GM12864 (cell line): Measurements from ENCODE around the gene HSP90AB1.

Experiments used
- DNase-seq: peaks from one replicate; pipeline ENCODE4 v3.0.0-alpha.2; 2011; ENCODE audit warnings: low read depth
- H3K4me3 ChIP-seq: 2 replicates; pipeline ENCODE4 v1.5.1; 2011; ENCODE audit warnings: mild to moderate bottlenecking, low read depth, low read length, control low read depth
- TF ChIP-seq, protein P1 (sequence below): IDR thresholded peaks from 2 replicates; pipeline ENCODE4 v1.5.1; 2011; ENCODE audit warnings: low read depth, mild to moderate bottlenecking, moderate library complexity, low read length, control low read depth, inconsistent platforms; ENCODE audit errors: missing control alignments

Gene HSP90AB1

DNA sequence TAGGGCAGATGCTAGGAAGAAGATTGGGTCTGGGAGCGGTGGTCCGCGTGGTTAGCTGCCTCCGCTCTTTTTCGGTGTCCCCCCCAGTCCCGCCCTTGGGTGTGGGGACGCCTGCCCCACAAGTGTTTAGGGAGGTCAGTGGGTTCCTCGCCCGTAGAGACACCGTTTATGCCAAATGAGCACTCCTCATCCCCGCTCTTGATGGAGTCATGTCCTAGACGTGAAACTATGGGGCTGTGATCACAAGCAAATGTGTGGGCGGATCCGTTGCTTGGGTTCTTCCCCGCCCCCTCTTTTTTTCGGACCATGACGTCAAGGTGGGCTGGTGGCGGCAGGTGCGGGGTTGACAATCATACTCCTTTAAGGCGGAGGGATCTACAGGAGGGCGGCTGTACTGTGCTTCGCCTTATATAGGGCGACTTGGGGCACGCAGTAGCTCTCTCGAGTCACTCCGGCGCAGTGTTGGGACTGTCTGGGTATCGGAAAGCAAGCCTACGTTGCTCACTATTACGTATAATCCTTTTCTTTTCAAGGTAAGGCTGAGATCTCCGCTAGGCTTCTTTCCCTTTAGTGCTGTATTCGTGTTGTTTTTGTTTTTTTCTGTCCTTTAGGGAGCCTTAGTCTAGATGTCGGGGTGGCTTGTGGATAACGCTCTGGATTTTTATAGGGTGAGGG is at the start of gene HSP90AB1:
Gene HSP90AB1 (plus strand): TSS at position 439 of the 675 bp plus-strand sequence. CDS start 1,529 bp downstream, outside the sequence.
- DNase-seq = peak; percentile 99
- TF ChIP-seq, protein P1, sequence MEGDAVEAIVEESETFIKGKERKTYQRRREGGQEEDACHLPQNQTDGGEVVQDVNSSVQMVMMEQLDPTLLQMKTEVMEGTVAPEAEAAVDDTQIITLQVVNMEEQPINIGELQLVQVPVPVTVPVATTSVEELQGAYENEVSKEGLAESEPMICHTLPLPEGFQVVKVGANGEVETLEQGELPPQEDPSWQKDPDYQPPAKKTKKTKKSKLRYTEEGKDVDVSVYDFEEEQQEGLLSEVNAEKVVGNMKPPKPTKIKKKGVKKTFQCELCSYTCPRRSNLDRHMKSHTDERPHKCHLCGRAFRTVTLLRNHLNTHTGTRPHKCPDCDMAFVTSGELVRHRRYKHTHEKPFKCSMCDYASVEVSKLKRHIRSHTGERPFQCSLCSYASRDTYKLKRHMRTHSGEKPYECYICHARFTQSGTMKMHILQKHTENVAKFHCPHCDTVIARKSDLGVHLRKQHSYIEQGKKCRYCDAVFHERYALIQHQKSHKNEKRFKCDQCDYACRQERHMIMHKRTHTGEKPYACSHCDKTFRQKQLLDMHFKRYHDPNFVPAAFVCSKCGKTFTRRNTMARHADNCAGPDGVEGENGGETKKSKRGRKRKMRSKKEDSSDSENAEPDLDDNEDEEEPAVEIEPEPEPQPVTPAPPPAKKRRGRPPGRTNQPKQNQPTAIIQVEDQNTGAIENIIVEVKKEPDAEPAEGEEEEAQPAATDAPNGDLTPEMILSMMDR = no peak
- peak within 1 kb of the TSS; percentile 92 for H3K4me3 ChIP-seq

DNA sequence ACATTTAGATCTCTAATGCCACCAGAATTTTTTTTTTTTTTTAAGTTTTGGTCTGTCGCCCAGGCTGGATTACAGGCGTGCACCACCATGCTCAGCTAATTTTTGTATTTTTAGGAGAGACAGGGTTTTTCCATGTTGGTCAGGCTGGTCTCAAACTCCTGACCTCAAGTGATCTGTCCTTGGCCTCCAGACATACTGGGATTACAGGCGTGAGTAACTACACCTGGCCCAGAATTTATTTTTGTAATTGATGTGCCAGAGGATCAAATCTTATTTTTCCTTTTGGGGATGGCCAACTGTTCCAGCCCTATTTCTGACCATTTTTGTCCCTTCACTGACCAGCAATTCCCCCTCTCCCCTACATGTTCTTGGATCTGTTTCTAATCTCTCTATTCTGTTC is 48.2 kb upstream of the HSP90AB1 start:
- TF ChIP-seq, protein P1 = no peak
- H3K4me3 ChIP-seq = no peak overlapping the region
- no peak for DNase-seq

DNA sequence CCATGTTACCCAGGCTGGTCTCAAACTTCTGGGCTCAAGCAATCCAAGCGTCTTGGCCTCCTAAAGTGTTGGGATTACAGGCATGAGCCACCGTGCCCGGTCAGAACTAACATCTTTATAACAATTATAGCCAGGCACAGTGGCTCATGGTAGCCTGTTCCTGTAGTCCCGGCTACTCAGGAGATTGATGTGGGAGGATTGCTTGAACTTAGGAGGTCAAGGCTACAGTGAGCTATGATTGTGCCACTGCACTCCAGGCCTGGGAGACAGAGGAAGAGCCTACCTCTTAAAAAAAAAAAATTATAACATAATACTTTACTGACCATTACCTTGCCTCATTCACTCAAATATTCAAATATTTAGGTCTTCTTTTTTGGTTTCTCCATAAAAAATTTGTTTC is 47.0 kb upstream of the HSP90AB1 start:
- H3K4me3 ChIP-seq = no peak overlapping the region
- TF ChIP-seq, protein P1 = no peak
- DNase-seq = no peak

GRCh38 chr6:44201200-44201599 is 45.7 kb upstream of the HSP90AB1 start:
- H3K4me3 ChIP-seq = no peak overlapping the region
- TF ChIP-seq, protein P1 = no peak
- DNase-seq = no peak

- TF ChIP-seq, protein P1 = no peak
- no peak overlapping the region for H3K4me3 ChIP-seq
- no peak for DNase-seq
Measured at GRCh38 chr6:44201638-44202303, 45.1 kb upstream of the HSP90AB1 start.

DNA sequence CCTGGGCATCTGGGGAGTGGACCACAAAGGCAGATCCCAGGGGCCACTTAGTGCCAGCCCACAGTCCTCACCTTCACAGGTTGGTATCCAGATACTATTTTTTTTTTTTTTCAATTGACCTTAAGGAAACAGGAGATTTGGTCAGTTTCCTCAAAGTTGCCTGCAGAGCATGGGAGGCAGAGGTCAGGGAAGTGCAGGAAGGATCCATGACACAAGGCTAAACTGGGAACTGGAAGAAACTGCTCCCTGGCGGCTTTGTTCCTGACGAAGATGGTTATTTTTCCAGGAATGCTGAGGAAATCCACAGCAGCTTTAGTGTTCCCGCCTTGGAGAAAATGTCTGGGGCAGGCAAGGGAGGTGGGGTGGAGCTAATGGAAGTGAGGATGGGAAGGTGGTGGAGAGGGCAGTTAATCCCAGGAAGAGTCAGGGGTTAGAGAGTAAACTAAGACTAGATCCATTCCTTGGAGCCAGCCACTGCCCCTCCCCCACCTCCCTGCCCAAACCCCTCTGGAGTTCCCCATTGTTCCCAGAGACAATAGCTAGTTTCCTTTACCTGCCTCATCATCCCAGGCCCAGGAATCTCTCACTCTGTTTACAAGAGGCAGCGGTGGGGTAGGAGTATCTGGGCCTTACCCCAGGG is 44.4 kb upstream of the HSP90AB1 start:
- H3K4me3 ChIP-seq = no peak overlapping the region
- TF ChIP-seq, protein P1 = no peak
- DNase-seq = no peak
